IgD-negative memory B cell (primary cell): Measurements from ENCODE around the gene PRSS2. TPM values are rescaled to one million over a fixed set of nuclear protein-coding genes. Genes with fewer than 3 reads are reported as not detected.

ENCODE experiments used
- H3K27ac Mint-ChIP-seq, 3 donors: one replicate each; pipeline ENCODE4 v1.8.0; 2020 to 2022; ENCODE audit warnings: mild to moderate bottlenecking in 3 of 3, mixed read lengths in 3 of 3, moderate library complexity in 1 of 3
- H3K27me3 Mint-ChIP-seq: one replicate; pipeline ENCODE4 v1.8.0; 2021; ENCODE audit warnings: mixed read lengths
- H3K36me3 Mint-ChIP-seq: one replicate; pipeline ENCODE4 v1.8.0; 2020; ENCODE audit warnings: mild to moderate bottlenecking, mixed read lengths
- H3K4me1 Mint-ChIP-seq, 3 donors: one replicate each; pipeline ENCODE4 v1.8.0; 2020 to 2022; ENCODE audit warnings: mixed read lengths in 3 of 3, mild to moderate bottlenecking in 1 of 3
- H3K4me3 Mint-ChIP-seq, 4 donors: one replicate each; pipeline ENCODE4 v1.8.0; 2020 to 2022; ENCODE audit warnings: mild to moderate bottlenecking in 4 of 4, mixed read lengths in 4 of 4, moderate library complexity in 3 of 4
- H3K9me3 Mint-ChIP-seq, 3 donors: one replicate each; pipeline ENCODE4 v1.8.0; 2020 to 2021; ENCODE audit warnings: mixed read lengths in 3 of 3, mild to moderate bottlenecking in 1 of 3
- polyA plus RNA-seq: library from polyadenylated mRNA; unstranded; fragments of 300-500 nt; fragmentation: Illumina TruSeq; gene quantifications from one replicate; pipeline ENCODE4 v1.2.3, GENCODE V29; 2021

The PRSS2 gene
- polyA plus RNA-seq, 1 donor from 2014 or later, result not detected

DNA sequence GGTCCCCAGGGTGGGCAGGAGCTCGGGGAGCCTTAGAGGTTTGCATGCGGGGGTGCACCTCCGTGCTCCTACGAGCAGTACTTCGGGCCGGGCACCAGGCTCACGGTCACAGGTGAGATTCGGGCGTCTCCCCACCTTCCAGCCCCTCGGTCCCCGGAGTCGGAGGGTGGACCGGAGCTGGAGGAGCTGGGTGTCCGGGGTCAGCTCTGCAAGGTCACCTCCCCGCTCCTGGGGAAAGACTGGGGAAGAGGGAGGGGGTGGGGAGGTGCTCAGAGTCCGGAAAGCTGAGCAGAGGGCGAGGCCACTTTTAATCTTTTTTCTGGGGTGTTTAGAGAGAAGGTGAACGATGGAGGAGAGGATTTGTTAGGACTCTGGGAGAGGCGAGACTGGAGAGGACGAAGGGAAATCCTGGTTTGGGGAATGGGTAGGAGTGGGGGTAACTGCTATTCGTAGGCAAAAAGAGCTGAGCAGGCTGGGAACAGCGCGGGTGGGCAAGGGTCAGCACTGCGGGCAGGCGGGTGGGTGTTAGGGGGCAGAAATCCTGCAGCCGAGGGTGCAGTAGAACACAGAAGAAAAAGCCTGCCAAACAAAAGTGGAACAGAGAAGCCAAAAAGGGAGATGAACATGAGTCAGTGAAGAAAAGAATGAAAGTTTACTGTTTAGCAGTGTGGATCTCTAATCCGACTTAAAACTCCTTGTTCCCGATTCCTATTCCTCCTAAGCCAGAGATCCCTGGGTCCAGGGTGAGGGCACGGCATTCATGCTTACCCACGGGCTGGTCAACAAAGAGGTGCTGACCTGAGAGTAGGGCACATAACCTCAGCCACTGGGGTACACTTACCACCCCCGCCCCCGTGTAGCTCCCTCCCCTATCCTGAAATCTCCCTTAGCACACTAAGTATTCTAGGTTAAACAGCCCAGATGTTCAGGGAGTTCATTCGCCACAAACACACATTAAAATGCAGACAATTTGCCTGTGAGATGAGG is 26.9 kb downstream of the PRSS2 start:
- Mint-ChIP-seq H3K9me3 (no peaks in the 10 kb centered on the region), H3K4me3 (peak overlapping the region; percentile 95 to 99 (median 98)), H3K36me3 (peaks cover 13% of the 10 kb centered on the region), H3K27ac (peak overlapping the region; percentile 93 to 99 (median 99)), H3K27me3 (no peaks in the 10 kb centered on the region), H3K4me1 (peaks cover 45 to 71% (median 51%) of the 10 kb centered on the region in 3 donors)

DNA sequence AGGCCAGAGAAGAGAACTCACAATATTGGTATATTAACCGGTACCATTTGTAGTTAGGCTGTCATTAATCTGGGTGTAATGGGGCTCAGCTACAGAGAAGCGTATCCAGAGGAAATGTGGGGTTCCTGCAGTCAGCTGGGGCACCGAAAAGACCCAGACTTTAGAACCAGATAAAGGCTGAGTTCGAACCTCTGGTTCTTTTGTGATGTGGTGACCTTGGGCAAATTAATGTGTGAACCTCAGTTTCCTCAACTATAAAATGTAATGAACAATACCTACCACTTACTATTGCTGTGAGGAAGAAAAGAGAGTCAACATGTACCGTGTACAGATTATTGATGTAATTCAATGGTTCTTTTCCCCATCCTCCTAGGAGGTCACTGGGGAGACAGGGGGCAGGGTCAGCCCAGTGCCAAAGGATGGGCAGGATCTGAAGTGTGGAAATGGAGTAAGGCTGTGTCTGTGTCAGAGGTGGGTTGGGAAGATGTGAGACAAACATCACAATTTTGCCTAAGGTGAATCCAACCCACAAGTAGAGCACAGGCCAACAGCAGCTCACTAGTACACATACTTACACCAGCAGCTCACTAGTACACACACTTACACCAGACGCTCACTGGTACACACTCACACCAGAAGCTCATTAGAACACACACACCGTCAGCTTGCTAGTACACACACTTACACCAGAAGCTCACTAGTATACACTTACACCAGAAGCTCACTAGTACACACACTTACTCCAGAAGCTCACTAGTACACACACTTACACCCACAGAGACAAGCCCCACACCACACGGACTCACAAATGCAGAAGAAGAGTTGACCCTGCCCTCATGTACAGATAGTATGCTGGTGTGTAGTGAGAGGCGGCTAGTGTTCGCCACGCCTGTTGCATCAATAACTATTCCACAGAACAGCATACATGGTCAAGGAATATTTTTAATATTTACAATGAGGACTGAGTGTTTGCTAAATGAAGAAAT is 28.0 kb downstream of the PRSS2 start:
- Mint-ChIP-seq H3K36me3 (peaks cover 17% of the 10 kb centered on the region), H3K4me3 (peak overlapping the region; percentile 95 to 99 (median 98)), H3K9me3 (no peaks in the 10 kb centered on the region), H3K27me3 (no peaks in the 10 kb centered on the region), H3K4me1 (peaks cover 49 to 71% (median 53%) of the 10 kb centered on the region in 3 donors), H3K27ac (peak overlapping the region; percentile 93 to 99 (median 99))

DNA sequence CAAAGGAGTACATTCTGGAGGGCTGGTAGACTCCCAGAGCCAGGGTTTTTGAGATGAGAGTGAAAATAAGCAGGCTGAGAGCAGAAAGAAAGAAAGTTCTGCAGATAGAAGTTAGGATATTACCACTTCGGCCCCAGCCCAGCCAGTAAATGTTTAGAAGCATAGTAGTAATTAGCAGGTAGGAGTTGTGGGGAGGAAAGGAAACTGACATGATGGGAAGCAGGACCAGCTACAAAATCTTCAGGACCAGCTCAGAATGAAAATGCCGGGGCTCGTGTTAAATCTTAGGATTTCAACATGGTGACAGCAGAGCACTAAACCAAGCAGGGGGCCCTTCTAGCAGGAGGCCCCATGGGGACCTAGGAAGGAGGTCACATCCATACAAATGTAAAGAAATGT is 28.7 kb downstream of the PRSS2 start:
- Mint-ChIP-seq H3K4me1 (peaks cover 47 to 71% (median 52%) of the 10 kb centered on the region in 3 donors), H3K4me3 (peak overlapping the region; percentile 95 to 99 (median 98)), H3K36me3 (peaks cover 17% of the 10 kb centered on the region), H3K27ac (peak overlapping the region; percentile 93 to 99 (median 99)), H3K27me3 (no peaks in the 10 kb centered on the region), H3K9me3 (no peaks in the 10 kb centered on the region)

DNA sequence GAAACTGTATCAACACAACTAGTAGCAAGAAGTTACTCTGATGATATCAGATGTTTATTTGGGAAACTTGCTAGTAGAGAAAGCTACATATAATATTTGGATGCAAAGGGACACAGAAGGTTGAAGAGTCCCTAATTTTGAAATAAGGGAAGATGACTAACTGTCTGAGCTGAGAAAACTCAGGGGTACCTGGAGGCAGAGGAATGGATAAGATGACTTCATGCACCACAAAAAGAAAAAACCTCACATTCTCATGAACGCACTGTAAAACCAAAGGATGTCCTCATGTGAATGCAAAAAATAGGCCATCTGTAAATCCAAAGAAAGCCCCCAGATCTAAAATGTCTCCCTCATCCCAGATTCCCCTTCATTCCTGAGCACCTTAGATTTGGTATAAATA is 29.3 kb downstream of the PRSS2 start:
- Mint-ChIP-seq H3K9me3 (peaks cover 0 to 2% (median 0%) of the 10 kb centered on the region in 3 donors), H3K27me3 (peaks cover 1% of the 10 kb centered on the region), H3K4me1 (peaks cover 47 to 71% (median 52%) of the 10 kb centered on the region in 3 donors), H3K27ac (peak overlapping the region; percentile 93 to 99 (median 99)), H3K36me3 (peaks cover 17% of the 10 kb centered on the region), H3K4me3 (peak overlapping the region; percentile 95 to 99 (median 98))

DNA sequence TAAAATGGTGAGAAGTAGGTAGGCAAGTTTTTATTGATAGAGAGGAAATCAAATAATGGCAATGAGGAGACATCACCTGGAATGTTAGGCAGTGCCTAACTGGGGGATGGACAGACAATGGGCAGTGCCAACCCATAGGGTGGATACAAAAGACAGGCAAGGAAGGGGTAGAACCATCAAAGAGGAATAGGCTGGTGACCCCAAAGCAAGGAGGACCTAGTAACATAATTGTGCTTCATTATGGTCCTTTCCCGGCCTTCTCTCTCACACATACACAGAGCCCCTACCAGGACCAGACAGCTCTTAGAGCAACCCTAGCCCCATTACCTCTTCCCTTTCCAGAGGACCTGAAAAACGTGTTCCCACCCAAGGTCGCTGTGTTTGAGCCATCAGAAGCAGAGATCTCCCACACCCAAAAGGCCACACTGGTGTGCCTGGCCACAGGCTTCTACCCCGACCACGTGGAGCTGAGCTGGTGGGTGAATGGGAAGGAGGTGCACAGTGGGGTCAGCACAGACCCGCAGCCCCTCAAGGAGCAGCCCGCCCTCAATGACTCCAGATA is 30.0 kb downstream of the PRSS2 start:
- peaks cover 46 to 70% (median 53%) of the 10 kb centered on the region in 3 donors for H3K4me1 Mint-ChIP-seq
- peaks cover 1% of the 10 kb centered on the region for H3K27me3 Mint-ChIP-seq
- H3K36me3 Mint-ChIP-seq, result peaks cover 17% of the 10 kb centered on the region
- H3K27ac Mint-ChIP-seq, result peak overlapping the region; percentile 93 to 99 (median 99)
- H3K4me3 Mint-ChIP-seq, result peak overlapping the region in 3 of 4 donors; percentile 18 to 99 (median 98)
- H3K9me3 Mint-ChIP-seq, result peaks cover 0 to 2% (median 0%) of the 10 kb centered on the region in 3 donors

DNA sequence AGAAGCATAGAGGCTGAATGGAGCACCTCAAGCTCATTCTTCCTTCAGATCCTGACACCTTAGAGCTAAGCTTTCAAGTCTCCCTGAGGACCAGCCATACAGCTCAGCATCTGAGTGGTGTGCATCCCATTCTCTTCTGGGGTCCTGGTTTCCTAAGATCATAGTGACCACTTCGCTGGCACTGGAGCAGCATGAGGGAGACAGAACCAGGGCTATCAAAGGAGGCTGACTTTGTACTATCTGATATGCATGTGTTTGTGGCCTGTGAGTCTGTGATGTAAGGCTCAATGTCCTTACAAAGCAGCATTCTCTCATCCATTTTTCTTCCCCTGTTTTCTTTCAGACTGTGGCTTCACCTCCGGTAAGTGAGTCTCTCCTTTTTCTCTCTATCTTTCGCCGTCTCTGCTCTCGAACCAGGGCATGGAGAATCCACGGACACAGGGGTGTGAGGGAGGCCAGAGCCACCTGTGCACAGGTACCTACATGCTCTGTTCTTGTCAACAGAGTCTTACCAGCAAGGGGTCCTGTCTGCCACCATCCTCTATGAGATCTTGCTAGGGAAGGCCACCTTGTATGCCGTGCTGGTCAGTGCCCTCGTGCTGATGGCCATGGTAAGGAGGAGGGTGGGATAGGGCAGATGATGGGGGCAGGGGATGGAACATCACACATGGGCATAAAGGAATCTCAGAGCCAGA is 31.0 kb downstream of the PRSS2 start:
- Mint-ChIP-seq H3K27ac (peak overlapping the region; percentile 37 to 90 (median 86)), H3K4me1 (peaks cover 54 to 77% (median 60%) of the 10 kb centered on the region in 3 donors), H3K36me3 (peaks cover 17% of the 10 kb centered on the region), H3K4me3 (peak overlapping the region; percentile 8 to 75 (median 34)), H3K27me3 (peaks cover 1% of the 10 kb centered on the region), H3K9me3 (peaks cover 0 to 2% (median 0%) of the 10 kb centered on the region in 3 donors)

DNA sequence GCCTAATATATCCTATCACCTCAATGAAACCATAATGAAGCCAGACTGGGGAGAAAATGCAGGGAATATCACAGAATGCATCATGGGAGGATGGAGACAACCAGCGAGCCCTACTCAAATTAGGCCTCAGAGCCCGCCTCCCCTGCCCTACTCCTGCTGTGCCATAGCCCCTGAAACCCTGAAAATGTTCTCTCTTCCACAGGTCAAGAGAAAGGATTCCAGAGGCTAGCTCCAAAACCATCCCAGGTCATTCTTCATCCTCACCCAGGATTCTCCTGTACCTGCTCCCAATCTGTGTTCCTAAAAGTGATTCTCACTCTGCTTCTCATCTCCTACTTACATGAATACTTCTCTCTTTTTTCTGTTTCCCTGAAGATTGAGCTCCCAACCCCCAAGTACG is 31.5 kb downstream of the PRSS2 start:
- Mint-ChIP-seq H3K36me3 (peaks cover 17% of the 10 kb centered on the region), H3K27ac (peak overlapping the region in 2 of 3 donors; percentile 86 to 90), H3K4me3 (peak overlapping the region in 2 of 4 donors; percentile 19 to 58), H3K27me3 (peaks cover 3% of the 10 kb centered on the region), H3K4me1 (peaks cover 59 to 82% (median 66%) of the 10 kb centered on the region in 3 donors), H3K9me3 (peaks cover 0 to 2% (median 0%) of the 10 kb centered on the region in 3 donors)

DNA sequence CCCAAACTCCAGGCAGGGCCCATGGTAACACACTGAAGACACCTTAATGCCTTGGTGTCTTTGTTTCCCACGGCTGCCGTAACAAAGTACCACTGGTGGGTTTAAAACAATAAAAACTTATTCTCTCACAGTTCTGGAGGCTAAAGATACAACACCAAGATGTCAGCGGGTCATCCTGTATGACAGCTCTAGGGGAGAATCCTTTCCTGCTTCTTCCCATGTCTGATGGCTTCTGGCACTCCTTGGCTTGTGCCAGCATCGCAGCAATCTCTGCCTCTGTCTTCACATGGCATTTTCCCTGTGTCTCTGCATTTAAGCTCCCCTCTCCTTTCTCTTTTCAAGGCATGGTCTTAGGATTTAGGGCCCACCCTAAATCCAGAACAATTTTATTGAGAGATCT is 33.1 kb downstream of the PRSS2 start:
- H3K4me1 Mint-ChIP-seq, result peaks cover 70 to 91% (median 72%) of the 10 kb centered on the region in 3 donors
- H3K4me3 Mint-ChIP-seq, result peak overlapping the region in 2 of 4 donors; percentile 59 to 81
- H3K27me3 Mint-ChIP-seq, result peaks cover 3% of the 10 kb centered on the region
- peak overlapping the region; percentile 97 to 100 (median 97) for H3K27ac Mint-ChIP-seq
- peaks cover 0 to 2% (median 0%) of the 10 kb centered on the region in 3 donors for H3K9me3 Mint-ChIP-seq
- H3K36me3 Mint-ChIP-seq, result peaks cover 17% of the 10 kb centered on the region

DNA sequence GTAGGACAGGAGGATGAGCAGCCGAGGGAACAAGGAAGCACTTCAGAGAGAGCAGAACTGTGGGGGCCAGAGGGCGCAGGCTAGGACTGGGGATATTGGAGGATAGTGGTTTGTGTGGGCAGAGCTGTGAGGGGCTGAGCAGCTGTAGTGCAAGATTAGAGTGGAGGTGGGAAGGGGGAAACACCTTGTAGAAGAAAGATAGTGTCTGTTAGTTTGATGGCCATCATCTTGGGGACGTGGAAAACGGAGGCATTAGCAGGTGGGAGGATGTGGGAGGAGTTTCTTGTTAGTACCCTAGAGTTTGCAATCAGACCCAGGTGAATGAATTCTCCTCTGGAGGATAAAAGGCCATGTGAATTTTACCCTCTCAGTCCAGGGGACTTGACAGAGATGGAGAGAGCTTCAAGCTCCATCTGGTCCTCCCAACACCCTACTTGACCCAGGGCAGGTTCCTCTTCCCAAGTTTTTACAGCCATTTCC is 34.0 kb downstream of the PRSS2 start:
- Mint-ChIP-seq H3K36me3 (peaks cover 17% of the 10 kb centered on the region), H3K4me1 (peaks cover 70 to 91% (median 72%) of the 10 kb centered on the region in 3 donors), H3K27ac (peak overlapping the region; percentile 97 to 100 (median 97)), H3K27me3 (peaks cover 3% of the 10 kb centered on the region), H3K9me3 (peaks cover 0 to 2% (median 0%) of the 10 kb centered on the region in 3 donors), H3K4me3 (peak overlapping the region in 3 of 4 donors; percentile 81 to 89 (median 82))

DNA sequence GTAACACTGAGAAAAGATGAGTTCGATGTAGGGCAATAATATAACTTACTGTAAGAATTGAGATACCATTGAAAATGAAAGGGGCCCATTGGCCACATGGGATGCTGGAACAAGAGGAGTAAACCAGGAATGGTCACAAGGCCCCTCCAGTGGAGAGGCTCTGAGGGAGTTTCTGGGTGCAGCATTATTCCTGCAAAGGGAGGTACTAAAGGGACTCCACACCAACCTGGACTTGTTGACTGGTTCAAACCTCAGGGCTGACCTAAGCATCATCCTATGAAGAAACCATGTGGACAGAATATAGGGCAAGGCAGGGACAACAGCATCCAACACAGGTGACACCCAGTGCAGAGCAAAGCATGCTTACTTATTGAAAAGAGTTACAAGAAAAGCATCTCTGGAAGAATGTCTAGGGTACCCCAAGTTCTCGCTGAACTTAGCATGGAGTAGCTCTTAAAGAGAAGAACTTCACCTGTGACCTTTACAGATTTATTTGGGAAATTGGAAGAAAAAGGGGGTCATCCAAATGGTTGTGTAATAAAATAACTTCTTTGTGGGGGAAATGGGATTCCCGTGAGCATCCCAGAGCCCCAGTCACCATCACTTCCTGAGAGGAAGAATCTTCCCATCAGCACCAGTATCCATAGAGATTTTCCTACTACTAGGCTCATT is 34.7 kb downstream of the PRSS2 start:
- H3K36me3 Mint-ChIP-seq, result peaks cover 16% of the 10 kb centered on the region

DNA sequence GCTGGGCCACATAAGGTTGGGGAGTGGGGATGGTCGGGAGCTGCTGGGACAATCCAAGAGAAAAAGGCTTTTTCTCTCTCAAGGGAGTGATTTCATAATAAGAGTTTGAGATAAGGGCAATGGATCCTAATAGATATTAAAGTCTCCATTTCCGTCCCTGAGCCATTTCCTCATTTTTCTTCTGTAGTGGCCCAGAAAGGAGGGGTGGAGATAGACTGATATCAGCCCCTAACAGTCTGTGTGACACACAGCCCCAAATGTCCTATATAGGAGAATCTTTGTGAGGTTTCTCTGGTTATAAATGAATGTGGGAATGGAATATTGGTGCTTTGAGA is 35.2 kb downstream of the PRSS2 start:
- Mint-ChIP-seq H3K4me3 (peak overlapping the region in 2 of 4 donors; percentile 25 to 81), H3K4me1 (peaks cover 70 to 89% (median 79%) of the 10 kb centered on the region in 3 donors), H3K9me3 (peaks cover 0 to 2% (median 0%) of the 10 kb centered on the region in 3 donors), H3K27ac (peak overlapping the region; percentile 97 to 100 (median 97)), H3K36me3 (peaks cover 11% of the 10 kb centered on the region), H3K27me3 (peaks cover 3% of the 10 kb centered on the region)

More for the DNA sequence above, 34.7 kb downstream of the PRSS2 start:
- peak overlapping the region; percentile 97 to 100 (median 97) for H3K27ac Mint-ChIP-seq
- H3K4me1 Mint-ChIP-seq, result peaks cover 71 to 91% (median 75%) of the 10 kb centered on the region in 3 donors
- peaks cover 3% of the 10 kb centered on the region for H3K27me3 Mint-ChIP-seq
- peak overlapping the region in 2 of 4 donors; percentile 25 to 81 for H3K4me3 Mint-ChIP-seq
- peaks cover 0 to 2% (median 0%) of the 10 kb centered on the region in 3 donors for H3K9me3 Mint-ChIP-seq

DNA sequence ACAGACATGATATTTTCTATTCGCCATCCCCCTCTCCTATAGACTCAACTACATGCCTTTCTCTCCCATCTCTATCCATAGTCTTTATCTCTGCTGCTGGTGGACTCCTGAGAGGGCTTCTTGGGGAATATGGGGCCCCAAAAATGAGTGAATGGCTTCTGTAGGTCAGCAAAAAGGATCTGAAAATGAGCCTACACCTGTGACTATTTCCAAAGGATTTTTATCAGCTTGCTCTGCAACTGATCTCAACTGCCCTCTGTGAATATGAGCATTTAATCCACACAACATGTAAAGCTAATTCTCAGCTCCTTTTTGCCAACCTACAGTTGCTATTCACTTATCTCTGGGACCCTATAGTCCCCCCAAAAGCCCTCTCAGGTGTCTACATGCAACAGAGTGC is 36.2 kb downstream of the PRSS2 start:
- Mint-ChIP-seq H3K4me3 (peak overlapping the region in 3 of 4 donors; percentile 28 to 81 (median 35)), H3K27me3 (peaks cover 3% of the 10 kb centered on the region), H3K9me3 (peaks cover 0 to 2% (median 0%) of the 10 kb centered on the region in 3 donors), H3K4me1 (peaks cover 77 to 91% (median 87%) of the 10 kb centered on the region in 3 donors), H3K36me3 (peaks cover 7% of the 10 kb centered on the region), H3K27ac (peak overlapping the region; percentile 97 to 100 (median 97))
